ENCODE results near the gene ROBO3.

Gene ROBO3

GRCh38 chr11:124922831-124923230 is 57.6 kb downstream of the ROBO3 start:
- no peak for DNase-seq (ENCODE audit: low read depth)

GRCh38 chr11:124923296-124923695 is 58.1 kb downstream of the ROBO3 start:
- DNase-seq (ENCODE audit: low read depth): no peak

- no peak for DNase-seq (ENCODE audit: low read depth)
These were observed 63.9 kb downstream of the ROBO3 start for GRCh38 chr11:124928942-124929665.

- no peak for DNase-seq (ENCODE audit: low read depth)
These were observed 65.6 kb downstream of the ROBO3 start for GRCh38 chr11:124930799-124931198.

Measured in stromal cell of bone marrow (primary cell).